Superior temporal gyrus (tissue), 1 donor: ENCODE measurements around the gene POM121L2.

Experiments used
- DNase-seq: peaks from one replicate; pipeline ENCODE4 v3.0.0-alpha.2; 2016; ENCODE audit errors: extremely low spot score

Gene POM121L2

DNA sequence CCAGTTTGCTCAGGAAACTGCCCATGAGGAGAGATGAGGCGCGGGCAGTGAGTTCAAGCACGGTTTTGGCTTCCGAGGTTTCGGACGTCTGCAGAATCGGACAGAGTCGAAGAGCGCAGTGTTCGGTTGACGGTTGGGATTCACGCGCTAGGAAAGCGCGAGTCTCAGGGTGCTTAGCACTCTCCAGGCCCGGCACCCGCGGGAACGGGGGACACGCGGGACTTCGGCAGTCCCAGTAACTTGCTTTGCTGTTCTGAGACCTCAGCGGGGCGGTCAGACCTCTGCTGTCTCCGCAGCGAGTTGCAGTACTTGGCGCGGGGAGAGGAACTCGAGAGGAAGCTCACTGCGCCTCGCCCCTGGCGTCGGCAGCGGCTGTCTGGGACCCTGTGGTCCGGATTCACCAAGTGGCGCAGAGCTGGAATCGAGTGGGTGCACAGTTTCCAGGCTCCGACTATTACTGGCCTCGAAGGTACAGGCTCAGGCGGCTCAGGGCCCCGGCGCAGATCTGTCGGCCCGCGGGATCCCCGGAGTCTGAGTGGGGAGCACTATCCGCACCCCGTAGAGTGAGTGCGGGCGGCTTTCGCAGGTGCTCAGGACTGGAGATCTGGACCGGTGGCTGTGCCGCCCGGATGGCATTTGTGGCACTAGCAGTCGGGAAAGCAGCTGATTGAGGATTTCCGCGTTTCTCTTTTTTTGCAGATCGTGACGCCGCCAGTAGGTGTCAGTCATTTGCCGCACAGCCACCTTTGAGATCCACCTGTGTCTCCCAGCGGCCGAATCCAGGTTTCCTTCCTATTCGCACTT, at the start of gene POM121L2:
Gene POM121L2 (minus strand): TSS at position 128 of the 804 bp plus-strand sequence. CDS start 103 bp downstream, at position 25.
- peak; percentile 34 for DNase-seq

DNA sequence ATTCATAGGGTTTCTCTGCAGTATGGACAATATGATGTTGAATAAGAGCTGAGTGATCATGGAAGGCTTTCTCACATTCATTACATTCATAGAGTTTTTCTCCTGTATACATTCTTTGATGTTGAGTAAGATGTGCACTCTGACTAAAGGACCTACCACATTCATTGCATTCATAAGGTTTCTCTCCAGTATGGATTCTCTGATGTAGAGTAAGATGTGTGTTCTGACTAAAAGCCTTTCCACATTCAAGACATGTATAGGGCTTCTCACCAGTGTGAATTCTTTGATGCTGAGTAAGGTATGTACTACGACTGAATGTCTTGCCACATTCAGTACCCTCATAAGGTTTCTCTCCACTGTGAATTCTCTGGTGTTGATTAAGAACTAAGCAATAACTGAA, 47.2 kb upstream of the POM121L2 start:
- no peak for DNase-seq

DNA sequence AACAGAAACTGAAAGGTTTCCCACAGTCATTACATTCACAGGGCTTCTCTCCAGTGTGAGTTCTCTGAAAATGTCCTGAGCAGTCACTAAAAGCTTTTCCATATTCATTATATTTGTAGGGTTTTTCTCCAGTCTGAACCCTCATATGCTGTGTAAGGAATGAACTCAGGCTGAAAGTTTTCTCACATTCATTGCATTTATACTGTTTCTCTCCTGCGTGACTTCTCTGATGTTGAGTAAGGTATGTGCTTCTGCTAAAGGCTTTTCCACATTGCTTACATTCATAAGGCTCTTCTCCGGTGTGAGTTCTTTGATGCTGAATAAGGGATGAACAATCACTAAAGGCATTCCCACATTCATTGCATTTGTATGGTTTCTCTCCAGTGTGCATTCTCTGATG, 46.7 kb upstream of the POM121L2 start:
- no peak for DNase-seq

DNA sequence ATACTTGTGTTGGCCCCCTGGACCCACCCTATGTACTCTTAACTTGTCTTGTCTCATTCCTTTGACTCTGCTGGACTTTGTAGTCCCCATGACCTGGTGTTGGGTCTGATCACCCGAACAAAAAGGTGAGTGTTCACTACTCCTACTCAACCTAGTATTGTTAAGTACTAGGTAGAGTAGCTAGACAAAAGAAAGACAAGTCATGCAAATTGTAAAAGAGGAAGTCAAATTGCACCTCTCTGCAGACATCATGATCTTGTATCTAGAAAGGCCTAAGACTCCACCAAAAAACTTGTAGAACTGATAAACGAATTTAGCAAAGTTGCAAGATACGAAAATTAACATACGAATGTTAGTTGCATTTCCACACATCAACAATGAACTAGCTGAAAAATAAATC, 40.8 kb upstream of the POM121L2 start:
- no peak for DNase-seq

DNA sequence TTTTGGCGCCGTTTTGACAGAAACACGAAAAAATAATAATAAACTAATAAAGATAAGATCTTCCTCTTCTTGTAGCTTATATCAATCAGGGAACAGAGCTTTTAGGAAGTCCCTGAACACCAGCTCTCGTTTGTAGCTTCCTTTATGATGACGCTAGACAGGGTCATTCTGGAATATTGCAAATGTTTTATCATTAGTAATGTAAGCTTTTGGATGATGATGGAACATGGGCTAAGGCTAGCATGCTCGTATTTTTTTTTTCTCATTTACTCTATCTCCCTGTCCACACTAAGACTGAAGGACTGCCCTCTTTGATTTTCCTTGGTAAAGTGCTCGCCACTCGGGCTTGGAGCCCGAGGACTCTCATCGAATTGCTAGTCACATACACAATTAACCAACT, 22.1 kb upstream of the POM121L2 start:
- no peak for DNase-seq

DNA sequence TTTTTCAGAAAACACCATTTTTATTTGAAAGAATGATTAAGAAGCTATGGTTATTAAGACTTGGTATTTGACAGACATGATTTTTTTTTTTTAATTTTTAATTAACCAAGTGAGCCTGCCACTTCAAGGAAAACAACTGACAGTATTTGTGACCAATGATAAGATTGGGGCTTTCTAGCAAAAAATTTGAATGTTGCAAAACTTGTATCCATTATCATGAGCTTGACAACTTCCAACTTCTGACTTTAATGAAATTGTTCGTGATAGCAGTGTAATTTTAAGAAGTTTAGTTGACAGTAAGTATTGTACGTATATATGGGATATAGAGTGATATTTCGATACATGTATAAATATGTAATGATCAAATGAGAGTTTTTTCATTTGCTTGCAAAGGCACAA, 21.6 kb upstream of the POM121L2 start:
- DNase-seq: no peak

DNA sequence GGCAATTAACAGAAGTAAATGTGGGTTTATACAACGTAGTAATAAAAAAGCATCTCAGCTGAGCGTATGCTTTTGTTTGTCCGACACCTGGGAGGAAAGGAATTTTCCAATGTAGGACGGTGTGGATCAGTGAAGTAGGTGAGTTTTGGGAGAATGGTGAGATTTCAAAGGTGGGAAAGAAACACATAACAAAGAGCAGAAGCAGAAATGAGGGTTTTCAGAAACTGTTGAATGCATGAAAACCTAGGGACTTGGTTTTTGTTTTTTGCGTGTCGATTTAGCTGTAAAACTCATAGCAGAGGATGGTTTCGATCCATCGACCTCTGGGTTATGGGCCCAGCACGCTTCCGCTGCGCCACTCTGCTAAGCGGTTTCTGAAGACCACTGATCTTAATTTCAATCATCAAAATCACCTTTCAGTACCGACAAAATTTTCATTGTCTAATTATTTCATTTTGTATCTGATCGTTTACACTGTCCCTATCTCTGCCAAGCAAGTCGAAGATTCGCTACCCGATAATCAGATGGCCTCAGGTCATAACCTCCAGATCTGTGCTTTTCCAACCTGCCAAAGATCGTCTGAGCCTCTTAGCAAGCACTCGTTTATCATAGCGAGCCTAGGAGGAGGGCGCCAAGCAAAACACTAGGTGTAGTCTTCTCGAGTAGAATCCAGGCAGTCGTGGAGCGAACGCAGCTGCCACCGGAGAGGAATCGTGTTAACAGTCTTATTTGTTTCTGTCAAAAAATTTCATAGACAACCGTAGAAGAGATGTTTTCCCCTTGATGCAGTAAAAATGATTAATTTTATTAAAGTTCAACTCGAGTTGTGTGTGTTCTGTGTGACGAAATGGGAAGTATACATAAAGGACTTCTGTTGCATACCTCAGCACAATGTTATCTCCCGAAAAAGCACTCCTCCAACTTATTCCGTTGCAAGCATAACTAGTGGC, 20.9 kb upstream of the POM121L2 start:
- peak; percentile 43 for DNase-seq

DNA sequence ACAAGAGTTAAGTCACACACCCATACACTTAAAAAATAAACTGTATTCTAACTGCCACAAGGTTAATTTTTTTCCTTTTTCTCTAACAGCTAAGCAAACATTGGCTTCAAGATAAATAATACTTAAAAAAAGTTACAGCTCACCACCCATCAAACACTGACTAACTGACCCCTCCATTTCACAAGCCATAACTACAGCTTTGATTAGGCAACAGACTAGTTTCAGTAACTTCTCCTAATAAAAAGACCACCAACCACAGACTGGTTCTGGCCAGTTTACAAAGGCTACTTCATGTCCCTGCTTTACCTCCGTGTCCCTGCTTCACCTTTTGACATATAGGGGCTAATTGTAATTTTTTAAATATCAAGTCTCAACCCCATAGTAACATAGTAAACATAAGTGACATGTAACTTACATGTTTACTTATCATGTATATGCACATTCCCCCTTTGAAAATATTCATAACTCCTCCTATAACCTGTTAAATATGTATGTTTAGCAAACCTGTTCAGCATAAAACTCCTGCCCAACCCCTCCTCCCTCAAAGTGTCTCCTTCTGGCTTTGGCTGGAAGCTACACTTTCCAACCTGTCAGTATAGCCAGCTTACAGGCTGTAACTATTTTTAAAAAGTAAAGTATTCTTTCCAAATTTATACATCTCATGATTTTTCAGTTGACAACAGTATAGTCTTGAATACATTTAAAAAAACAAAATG, 15.1 kb upstream of the POM121L2 start:
- DNase-seq: no peak

DNA sequence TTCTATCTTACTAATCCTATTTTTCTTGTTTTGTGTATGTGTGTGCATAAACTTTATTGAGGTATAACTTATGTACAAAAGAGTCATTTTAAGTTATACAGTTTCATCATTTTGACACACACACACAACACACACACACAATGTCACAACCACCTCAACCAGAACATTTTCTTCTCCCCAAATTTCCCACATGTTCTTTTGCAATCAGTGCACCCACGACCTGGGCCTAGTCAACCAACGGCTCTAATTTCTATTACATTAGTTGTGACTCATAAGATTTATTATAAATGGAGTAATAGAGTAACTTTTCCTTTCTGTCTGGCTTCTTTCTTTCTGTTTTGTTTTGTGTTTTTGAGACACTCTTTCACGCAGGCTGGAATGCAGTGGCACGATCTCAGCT, 9.8 kb upstream of the POM121L2 start:
- no peak for DNase-seq

DNA sequence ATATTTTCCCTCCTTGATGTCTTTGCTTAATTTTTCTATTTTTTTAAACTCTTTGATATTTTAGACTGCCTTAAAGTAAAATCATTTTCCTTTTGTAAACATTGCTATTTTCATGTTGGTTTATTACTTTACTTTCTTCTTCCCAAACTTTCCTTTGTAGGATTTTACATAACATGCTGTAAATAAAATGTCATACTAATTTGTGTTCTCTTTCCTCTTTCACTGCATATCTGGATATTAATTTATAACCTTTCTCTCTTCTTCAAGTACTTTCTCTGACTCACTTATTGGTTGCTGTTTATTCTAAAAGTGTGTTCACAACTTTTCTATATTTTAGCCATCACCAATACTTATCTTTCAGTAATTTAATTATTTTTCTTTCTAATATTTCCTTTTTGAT, 9.3 kb upstream of the POM121L2 start:
- DNase-seq: no peak

DNA sequence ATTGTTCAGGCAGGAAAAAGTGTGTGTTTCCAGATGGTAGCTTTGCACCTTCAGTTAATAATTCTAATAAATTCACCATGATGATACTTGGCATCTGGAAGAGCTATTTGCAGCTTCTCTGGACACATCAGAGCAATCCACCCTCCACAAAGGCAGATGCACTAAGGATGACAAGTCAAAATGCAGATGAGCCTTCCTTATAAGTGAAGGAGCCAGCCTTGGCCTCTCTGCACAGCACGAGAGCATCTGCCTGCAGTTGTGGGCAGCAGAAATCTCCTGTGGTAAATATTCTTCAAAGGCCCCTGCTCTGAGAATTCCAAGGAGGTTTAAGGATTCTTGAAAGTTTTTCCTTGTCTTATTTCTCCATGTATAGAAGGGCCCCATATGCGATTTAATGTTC, 6.9 kb upstream of the POM121L2 start:
- no peak for DNase-seq

DNA sequence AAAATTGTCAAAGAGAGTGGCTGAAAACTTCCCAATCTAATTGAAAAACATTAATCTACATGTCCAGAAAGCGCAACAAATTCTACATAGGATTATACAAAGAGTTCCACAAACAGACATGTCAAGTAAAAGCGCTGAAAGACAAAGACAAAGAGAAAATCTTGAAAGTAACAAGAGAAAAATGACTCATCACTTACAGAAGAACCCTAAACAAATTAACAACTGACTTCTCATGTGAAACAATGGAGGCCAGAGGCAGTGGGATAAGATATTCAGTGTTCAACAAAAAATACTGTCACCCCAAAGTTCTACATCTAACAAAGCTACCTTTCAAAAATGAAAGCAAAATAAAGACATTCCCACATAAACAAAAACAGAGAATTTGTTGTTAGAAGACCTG, 2.0 kb upstream of the POM121L2 start:
- DNase-seq: no peak

DNA sequence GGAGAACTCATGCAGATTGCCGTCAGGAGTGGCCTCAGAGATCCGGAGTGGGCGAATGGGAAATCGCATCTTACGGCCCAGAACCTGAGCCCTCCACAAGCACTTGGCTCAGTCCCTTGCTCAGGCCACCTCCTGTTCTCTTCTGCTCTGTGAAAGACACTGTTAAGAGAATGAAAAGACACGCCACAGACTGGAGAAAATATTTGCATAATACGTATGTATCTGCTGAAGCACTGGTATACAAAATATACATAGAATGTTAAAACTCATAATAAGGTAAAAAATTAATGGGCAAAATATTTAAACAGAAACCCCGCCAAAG, 838 bp upstream of the POM121L2 start:
- DNase-seq: no peak

DNA sequence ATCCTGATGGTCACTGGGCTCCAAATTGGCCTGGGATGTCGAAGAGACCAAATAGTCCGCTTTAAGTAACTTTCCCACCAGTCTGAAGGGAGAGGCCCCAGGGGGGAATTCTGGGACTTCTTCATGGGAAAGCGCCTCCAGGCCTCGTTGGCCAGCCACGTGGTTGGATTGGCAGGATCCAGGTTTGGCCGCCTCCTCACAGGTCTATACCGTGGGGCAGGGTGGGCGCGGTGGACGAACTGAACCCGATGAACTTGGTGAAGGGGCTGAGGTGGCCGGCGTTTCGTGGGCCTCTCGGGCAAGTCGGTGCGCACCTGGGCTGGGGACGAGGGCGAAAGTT, 297 bp downstream of the POM121L2 start:
- no peak for DNase-seq

DNA sequence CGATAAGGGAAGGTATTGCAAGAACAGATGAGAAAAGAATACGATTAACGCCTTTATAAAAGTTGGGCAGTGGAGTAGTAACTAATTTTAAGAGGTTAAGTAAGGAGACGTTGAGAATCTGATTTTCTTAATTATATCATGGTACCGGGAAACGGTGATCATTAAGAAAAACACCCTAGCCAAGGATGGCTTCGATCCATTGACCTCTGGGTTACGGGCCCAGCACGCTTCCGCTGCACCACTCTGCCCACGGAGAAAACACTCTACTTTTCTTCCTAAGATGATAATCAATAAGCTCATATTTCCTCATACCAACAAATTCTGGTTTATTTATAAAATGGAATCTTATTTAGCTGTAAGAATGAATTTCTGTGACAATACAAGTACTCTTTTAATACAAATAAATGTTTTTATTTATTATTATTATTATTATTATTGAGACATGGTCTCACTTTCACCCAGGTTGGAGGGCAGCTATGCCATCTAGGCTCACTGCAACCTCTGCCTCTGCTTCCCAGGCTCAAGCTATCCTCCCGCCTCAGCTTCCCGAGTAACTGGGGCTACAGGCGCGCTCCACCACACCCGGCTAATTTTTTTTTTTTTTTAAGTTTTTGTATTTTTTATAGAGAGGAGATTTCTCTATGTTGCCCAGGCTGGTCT, 8.3 kb downstream of the POM121L2 start:
- DNase-seq: no peak

DNA sequence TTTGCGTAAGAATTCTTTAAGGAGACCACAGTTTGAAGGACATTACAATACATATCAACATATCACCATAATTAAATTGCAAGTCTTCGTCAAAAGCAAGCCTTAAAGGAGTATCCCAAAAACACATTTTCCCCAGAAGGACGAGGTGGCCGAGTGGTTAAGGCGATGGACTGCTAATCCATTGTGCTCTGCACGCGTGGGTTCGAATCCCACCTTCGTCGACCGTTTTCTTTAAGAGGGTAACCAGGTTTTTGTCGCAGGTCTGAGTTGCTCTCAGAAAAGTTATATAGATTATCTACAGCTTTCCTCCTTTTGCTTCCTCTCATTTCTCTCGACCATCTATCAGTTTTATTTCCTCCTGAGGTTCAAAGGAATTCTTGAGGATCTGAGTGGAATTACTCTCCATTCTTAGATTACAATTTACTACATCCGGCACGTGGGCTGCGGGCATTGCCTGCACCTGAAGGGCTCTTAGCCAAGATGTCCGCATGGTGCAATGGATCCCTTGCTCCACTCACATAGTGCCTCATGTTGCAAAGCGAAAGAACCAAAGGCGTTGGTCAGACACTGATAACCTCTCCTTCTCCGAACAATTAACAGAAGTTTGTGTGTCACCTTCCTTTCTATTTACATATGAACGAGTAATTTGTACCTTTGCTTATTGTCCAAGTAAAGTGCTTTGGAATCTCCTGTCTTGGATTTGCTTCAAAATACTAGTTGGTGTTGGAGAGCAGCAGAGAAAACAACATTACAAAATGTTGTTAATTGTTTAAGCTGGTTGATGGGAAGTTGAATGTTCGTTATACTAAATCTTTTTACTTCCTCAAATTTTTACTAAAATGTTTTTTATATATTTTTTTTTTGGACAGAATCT, 14.0 kb downstream of the POM121L2 start:
- no peak for DNase-seq

DNA sequence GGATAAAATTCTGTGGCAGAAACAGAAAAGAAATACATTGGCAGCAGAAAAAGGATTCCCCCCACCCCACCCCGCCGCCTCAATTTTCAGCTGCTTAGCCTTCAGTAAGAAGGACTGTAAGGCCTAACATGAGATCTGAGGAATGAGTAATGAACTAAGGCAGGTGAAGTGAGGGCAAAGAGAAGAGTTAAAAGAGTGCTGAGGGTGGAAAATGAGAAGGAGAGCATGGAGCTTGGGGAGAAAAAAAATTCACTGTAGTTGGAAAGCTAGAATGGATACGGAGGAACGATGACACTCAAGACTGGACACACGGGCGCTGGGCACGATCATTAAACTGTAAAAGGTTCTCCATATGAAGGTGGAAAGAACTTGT, 14.6 kb downstream of the POM121L2 start:
- DNase-seq: no peak

DNA sequence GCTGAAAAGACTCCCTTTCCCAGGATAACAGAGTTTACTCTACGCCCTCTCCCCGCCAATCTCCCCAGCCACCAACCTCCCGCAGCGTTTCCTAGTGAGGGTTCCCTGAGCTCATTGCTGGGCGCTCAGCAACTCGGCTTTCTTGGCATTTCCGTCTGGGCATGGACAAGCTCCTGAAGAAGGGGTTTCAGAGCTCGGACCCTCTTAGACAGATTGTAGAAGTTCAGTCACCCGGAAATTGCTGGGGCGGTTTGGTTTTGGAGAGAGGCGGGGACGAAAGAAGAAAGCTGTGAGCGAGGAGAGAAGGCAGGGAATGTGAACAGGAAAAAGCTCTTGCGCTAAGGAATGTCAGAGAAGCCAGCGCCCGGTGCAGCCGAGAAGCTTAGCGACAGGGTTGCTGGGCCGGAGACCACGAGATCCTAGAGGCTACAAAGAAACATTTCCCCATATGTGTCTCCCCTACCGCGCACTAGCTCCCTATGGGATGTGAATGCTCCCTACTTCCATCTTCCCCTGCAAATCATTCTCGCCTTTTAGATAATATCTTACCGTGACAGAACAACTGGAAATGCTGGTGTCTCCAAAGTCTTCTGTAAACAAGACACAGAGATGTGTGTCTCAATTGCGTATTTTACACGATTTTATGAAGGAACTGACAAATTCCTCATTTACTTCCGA, 15.8 kb downstream of the POM121L2 start:
- DNase-seq: no peak

DNA sequence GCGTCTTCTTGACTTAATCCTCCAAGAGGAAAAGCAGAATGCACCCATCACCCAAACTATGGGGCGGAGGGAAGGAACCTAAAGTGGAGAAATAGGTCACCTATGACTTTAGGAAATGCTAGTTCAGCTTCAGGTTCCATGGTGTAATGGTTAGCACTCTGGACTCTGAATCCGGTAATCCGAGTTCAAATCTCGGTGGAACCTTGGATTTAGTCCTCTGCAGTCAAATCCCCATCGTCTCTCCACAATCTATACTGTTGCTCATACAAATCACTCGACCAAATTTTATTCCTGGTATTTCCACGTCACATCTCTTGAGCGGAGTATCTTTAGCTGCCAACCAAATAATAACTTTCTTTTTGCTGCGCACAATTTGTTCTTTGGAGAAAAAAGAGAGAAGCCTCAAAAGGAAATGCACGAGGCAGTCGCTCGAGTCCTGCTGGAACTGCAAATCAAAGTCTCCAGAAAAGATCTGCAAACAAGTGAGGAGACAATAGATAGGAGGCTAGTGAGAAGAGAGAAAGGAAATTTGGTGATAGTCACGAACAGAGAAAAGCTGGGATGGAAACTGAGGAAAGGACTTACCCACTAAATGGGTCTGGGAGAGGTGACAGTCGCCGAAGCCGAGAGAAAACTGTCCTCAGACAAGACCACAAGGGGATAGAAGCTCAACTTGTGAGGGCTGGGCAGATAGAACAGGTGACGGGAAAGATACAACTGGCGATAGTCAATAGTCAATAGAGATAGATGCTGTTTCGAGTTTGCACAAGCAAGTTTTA, 16.6 kb downstream of the POM121L2 start:
- DNase-seq: no peak

DNA sequence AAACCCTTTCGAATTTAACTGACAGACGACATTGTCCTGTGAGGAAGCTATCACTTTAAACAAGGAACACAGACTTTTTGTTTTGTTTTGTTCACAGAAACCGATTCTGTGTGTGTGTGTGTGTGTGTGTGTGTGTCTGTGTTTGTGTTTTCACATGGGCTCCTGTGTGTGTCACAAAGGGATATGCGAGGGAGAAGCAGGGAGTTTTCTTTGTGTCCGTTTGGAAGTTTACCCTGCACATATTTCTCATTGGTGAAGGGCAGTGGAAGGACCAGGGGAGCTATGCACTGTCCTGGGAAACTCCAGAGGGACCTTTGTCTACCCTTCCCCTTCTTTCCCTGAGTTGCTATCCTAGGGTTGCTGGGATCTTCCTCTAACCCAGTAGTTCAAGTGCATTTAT, 17.7 kb downstream of the POM121L2 start:
- DNase-seq: no peak
